Mesothelial cell of epicardium (in vitro differentiated cells): Measurements from ENCODE around the gene SOX10. TPM values are rescaled to one million over a fixed set of nuclear protein-coding genes. Genes with fewer than 3 reads are reported as not detected.

ENCODE experiments used
- DNase-seq, 2 experiments: peaks; one replicate each; pipeline ENCODE4 v3.0.0; 2021; ENCODE audit warnings: low spot score in 2 of 2; ENCODE audit not compliant: unreplicated experiment in 2 of 2
- H3K27ac Mint-ChIP-seq: 2 replicates; pipeline ENCODE4 v1.8.0; 2021; ENCODE audit warnings: mixed read lengths
- H3K27me3 Mint-ChIP-seq: 2 replicates; pipeline ENCODE4 v1.8.0; 2021; ENCODE audit warnings: low read depth, mixed read lengths
- H3K36me3 Mint-ChIP-seq: 2 replicates; pipeline ENCODE4 v1.8.0; 2021; ENCODE audit warnings: mixed read lengths
- H3K4me1 Mint-ChIP-seq: 2 replicates; pipeline ENCODE4 v1.8.0; 2021; ENCODE audit warnings: mixed read lengths
- H3K4me3 Mint-ChIP-seq: 2 replicates; pipeline ENCODE4 v1.8.0; 2021; ENCODE audit warnings: mild to moderate bottlenecking, moderate library complexity, mixed read lengths
- H3K9me3 Mint-ChIP-seq: 2 replicates; pipeline ENCODE4 v1.8.0; 2021; ENCODE audit warnings: mixed read lengths
- CTCF ChIP-seq: fragments of 200-600 bp; sonication (generic); IDR thresholded peaks from one replicate; pipeline ENCODE4 v1.5.0; 2021; ENCODE audit warnings: antibody characterized with exemption; ENCODE audit not compliant: unreplicated experiment
- total RNA-seq: library from RNA; stranded (reverse); gene quantifications from 3 replicates; pipeline ENCODE4 v1.2.1, GENCODE V29; 2021

Gene SOX10
- total RNA-seq, 1 donor from 2014 or later, result 0.09 TPM

GRCh38 chr22:38009000-38009806, 24.8 kb upstream of the SOX10 start:
- Mint-ChIP-seq H3K4me3 (no peak overlapping the region), H3K4me1 (peaks cover 15% of the 10 kb centered on the region), H3K36me3 (no peaks in the 10 kb centered on the region)

GRCh38 chr22:38007330-38007902, 23.1 kb upstream of the SOX10 start:
- TF ChIP-seq CTCF, result no peak
- H3K4me3 Mint-ChIP-seq, result no peak overlapping the region
- H3K27me3 Mint-ChIP-seq, result no peaks in the 10 kb centered on the region

More at GRCh38 chr22:38009000-38009806, 24.8 kb upstream of the SOX10 start:
- Mint-ChIP-seq H3K9me3 (no peaks in the 10 kb centered on the region), H3K27ac (no peak overlapping the region), H3K27me3 (no peaks in the 10 kb centered on the region)
- no peak for DNase-seq
- no peak for TF ChIP-seq CTCF

GRCh38 chr22:38006906-38007305, 22.6 kb upstream of the SOX10 start:
- DNase-seq, result no peak
- no peaks in the 10 kb centered on the region for H3K36me3 Mint-ChIP-seq
- H3K4me1 Mint-ChIP-seq, result peaks cover 17% of the 10 kb centered on the region
- no peak for TF ChIP-seq CTCF
- no peaks in the 10 kb centered on the region for H3K27me3 Mint-ChIP-seq
- H3K9me3 Mint-ChIP-seq, result no peaks in the 10 kb centered on the region
- no peak overlapping the region for H3K4me3 Mint-ChIP-seq
- no peak overlapping the region for H3K27ac Mint-ChIP-seq

More at GRCh38 chr22:38007330-38007902, 23.1 kb upstream of the SOX10 start:
- no peaks in the 10 kb centered on the region for H3K36me3 Mint-ChIP-seq
- H3K9me3 Mint-ChIP-seq, result no peaks in the 10 kb centered on the region
- no peak overlapping the region for H3K27ac Mint-ChIP-seq
- no peak for DNase-seq
- peaks cover 17% of the 10 kb centered on the region for H3K4me1 Mint-ChIP-seq

GRCh38 chr22:38005943-38006342, 21.6 kb upstream of the SOX10 start:
- H3K36me3 Mint-ChIP-seq, result no peaks in the 10 kb centered on the region
- no peaks in the 10 kb centered on the region for H3K9me3 Mint-ChIP-seq
- H3K4me3 Mint-ChIP-seq, result no peak overlapping the region
- H3K27me3 Mint-ChIP-seq, result no peaks in the 10 kb centered on the region
- TF ChIP-seq CTCF, result no peak
- peaks cover 17% of the 10 kb centered on the region for H3K4me1 Mint-ChIP-seq
- DNase-seq, result no peak
- no peak overlapping the region for H3K27ac Mint-ChIP-seq

- no peaks in the 10 kb centered on the region for H3K36me3 Mint-ChIP-seq
- H3K9me3 Mint-ChIP-seq, result no peaks in the 10 kb centered on the region
- H3K4me3 Mint-ChIP-seq, result no peak overlapping the region
- H3K4me1 Mint-ChIP-seq, result peaks cover 28% of the 10 kb centered on the region
- DNase-seq, result no peak
- TF ChIP-seq CTCF, result no peak
- no peak overlapping the region for H3K27ac Mint-ChIP-seq
- H3K27me3 Mint-ChIP-seq, result no peaks in the 10 kb centered on the region
Measured at GRCh38 chr22:37999640-38000272, 15.4 kb upstream of the SOX10 start.
